Activated naive CD8-positive, alpha-beta T cell (primary cell): ENCODE data around the gene MXD1.

ENCODE experiments used
- H3K27ac Mint-ChIP-seq: one replicate; pipeline ENCODE4 v1.8.0; 2021; ENCODE audit warnings: mixed read lengths
- H3K27me3 Mint-ChIP-seq: one replicate; pipeline ENCODE4 v1.8.0; 2021; ENCODE audit warnings: mixed read lengths
- H3K36me3 Mint-ChIP-seq: one replicate; pipeline ENCODE4 v1.8.0; 2021; ENCODE audit warnings: mixed read lengths
- H3K4me1 Mint-ChIP-seq: one replicate; pipeline ENCODE4 v1.8.0; 2021; ENCODE audit warnings: low read depth, mixed read lengths
- H3K4me3 Mint-ChIP-seq: one replicate; pipeline ENCODE4 v1.8.0; 2021; ENCODE audit warnings: mild to moderate bottlenecking, mixed read lengths
- H3K9me3 Mint-ChIP-seq: one replicate; pipeline ENCODE4 v1.8.0; 2021; ENCODE audit warnings: low read depth, mixed read lengths

The MXD1 gene

GRCh38 chr2:69973335-69973735, 58.4 kb downstream of the MXD1 start:
- Mint-ChIP-seq H3K36me3 (peaks cover 4% of the 10 kb centered on the region), H3K27ac (no peak overlapping the region)

DNA sequence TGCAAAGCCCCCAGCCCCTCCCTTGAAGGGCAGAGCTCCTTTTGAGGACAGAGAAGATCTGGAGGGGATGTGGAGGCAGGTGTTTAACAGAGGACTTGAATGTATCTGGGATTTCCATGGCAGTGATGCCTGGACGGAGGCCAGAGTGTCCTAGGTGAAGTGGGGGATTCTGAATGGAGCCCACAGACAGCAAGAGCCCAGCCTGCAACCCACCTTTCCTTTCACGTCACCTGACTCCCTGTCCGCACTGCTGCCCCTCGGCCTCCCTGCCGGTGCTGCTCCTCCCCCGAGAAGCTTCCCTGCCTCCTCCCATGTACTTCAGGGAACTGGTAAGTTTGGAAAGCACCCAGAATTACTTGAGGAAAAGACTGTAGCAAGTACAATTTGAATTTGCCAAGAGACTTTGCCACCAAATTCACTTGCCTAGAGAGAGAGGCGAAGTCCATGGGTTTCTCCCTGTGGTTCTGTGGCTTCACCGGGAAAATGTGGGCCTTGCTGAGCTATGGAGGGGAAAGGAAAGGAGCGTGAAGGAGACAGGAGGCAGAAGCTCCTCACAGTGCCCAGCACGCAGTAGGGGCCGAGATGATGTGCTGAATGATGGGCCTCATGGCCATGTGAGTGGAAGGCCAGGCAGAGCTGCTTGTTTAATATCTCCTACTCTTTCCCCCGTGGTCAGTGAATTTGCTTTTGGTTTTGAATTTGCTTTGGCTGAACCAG, 60.4 kb downstream of the MXD1 start:
- Mint-ChIP-seq H3K27ac (no peak overlapping the region), H3K9me3 (no peaks in the 10 kb centered on the region), H3K36me3 (peaks cover under 1% of the 10 kb centered on the region), H3K4me1 (peaks cover 14% of the 10 kb centered on the region), H3K4me3 (no peak overlapping the region), H3K27me3 (no peaks in the 10 kb centered on the region)

More at GRCh38 chr2:69973335-69973735, 58.4 kb downstream of the MXD1 start:
- Mint-ChIP-seq H3K9me3 (no peaks in the 10 kb centered on the region), H3K27me3 (no peaks in the 10 kb centered on the region), H3K4me3 (no peak overlapping the region), H3K4me1 (peaks cover 14% of the 10 kb centered on the region)

DNA sequence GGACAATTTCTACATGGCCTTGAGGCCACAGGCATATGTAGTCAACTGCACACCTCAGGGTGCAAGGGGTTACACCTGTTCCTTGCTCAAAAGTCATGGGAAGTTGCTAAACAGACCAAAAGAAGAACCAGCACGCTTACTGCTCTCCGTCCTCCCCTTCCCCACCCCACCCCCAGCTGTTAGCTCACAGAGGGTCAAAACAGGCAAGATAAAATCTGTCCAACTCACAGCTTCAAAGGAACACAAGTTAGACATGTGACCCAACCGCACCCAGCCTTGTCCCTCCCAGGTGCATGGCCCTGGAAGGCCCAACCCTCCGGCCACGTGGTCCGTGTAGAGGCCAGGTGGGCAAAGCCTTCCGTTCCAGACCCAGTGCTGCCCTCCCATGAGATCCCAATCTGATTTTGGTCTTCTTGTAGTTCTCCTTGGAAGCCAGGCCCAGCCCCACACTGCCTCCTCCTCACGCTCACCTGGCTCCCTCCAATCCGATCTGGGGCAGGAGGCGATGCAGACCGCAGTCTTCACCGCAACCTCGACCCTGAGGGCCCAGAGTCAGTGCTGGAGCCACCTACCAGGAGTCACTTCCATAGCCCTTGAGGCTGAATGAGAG, 61.0 kb downstream of the MXD1 start:
- no peak overlapping the region for H3K27ac Mint-ChIP-seq
- H3K9me3 Mint-ChIP-seq, result no peaks in the 10 kb centered on the region
- no peaks in the 10 kb centered on the region for H3K27me3 Mint-ChIP-seq
- H3K36me3 Mint-ChIP-seq, result no peaks in the 10 kb centered on the region
- H3K4me3 Mint-ChIP-seq, result no peak overlapping the region
- peaks cover 14% of the 10 kb centered on the region for H3K4me1 Mint-ChIP-seq

GRCh38 chr2:69977186-69977585, 62.3 kb downstream of the MXD1 start:
- H3K36me3 Mint-ChIP-seq, result no peaks in the 10 kb centered on the region
- H3K27me3 Mint-ChIP-seq, result no peaks in the 10 kb centered on the region
- H3K4me3 Mint-ChIP-seq, result no peak overlapping the region
- H3K27ac Mint-ChIP-seq, result no peak overlapping the region
- H3K4me1 Mint-ChIP-seq, result peaks cover 14% of the 10 kb centered on the region
- no peaks in the 10 kb centered on the region for H3K9me3 Mint-ChIP-seq

DNA sequence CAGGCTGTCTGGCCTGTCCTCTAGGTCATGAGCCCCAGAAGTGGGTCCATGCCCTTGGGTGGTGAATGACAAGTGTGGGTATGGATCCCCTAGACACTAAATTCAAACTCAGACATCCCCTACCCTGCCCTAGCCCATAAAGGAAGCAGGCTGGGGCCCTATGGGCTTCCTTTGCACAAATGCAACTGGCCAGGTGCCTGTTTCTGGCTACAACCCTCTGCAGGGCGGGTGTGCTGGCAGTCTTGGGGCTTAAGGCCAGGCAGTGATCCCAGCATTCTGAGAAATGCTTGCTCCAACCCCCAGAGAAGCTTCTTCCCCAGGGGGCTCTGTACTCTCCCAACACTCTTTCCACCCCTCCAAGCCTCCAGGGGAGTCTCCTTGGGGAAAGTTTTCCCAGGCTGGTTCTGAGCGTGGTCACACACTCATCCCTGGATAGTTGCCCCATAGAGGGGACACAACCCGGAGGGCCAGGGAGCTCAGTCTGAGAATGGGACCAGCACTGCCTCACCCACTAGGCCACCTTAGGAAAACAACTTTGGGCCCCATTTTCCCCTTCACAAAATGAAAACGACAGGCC, 63.1 kb downstream of the MXD1 start:
- no peaks in the 10 kb centered on the region for H3K9me3 Mint-ChIP-seq
- H3K27ac Mint-ChIP-seq, result no peak overlapping the region
- no peak overlapping the region for H3K4me3 Mint-ChIP-seq
- no peaks in the 10 kb centered on the region for H3K36me3 Mint-ChIP-seq
- H3K4me1 Mint-ChIP-seq, result peaks cover 14% of the 10 kb centered on the region
- H3K27me3 Mint-ChIP-seq, result no peaks in the 10 kb centered on the region

GRCh38 chr2:69979902-69980807, 65.2 kb downstream of the MXD1 start:
- no peak overlapping the region for H3K4me3 Mint-ChIP-seq
- no peaks in the 10 kb centered on the region for H3K9me3 Mint-ChIP-seq
- peaks cover 13% of the 10 kb centered on the region for H3K4me1 Mint-ChIP-seq
- no peak overlapping the region for H3K27ac Mint-ChIP-seq
- H3K27me3 Mint-ChIP-seq, result no peaks in the 10 kb centered on the region
- H3K36me3 Mint-ChIP-seq, result peaks cover 4% of the 10 kb centered on the region

- H3K27ac Mint-ChIP-seq, result no peak overlapping the region
- H3K36me3 Mint-ChIP-seq, result peaks cover 5% of the 10 kb centered on the region
- no peak overlapping the region for H3K4me3 Mint-ChIP-seq
- H3K27me3 Mint-ChIP-seq, result no peaks in the 10 kb centered on the region
- peaks cover 1% of the 10 kb centered on the region for H3K4me1 Mint-ChIP-seq
- H3K9me3 Mint-ChIP-seq, result no peaks in the 10 kb centered on the region
Observed at GRCh38 chr2:69983392-69983966, 68.6 kb downstream of the MXD1 start.

DNA sequence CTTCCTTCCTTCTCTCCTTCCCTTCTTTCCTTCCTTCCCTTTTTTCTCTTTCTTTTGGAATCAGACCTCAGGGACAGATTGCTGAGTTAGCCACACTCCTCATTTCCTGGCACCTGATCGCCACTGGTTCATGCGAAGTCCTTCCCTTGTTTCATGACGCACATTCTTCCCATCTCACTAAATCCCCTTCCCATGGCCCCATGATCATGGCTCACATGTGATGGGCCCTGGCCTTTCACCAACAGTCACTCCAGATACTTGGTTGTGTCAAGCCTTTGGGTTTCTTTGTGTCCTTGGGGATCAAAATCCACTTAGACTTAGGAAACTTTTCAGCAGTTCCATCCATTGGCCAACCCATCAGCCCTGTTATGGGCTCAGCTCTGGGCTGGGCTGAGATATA, 70.3 kb downstream of the MXD1 start:
- peaks cover 1% of the 10 kb centered on the region for H3K4me1 Mint-ChIP-seq
- H3K36me3 Mint-ChIP-seq, result peaks cover 5% of the 10 kb centered on the region
- H3K27ac Mint-ChIP-seq, result no peak overlapping the region
- H3K9me3 Mint-ChIP-seq, result no peaks in the 10 kb centered on the region
- H3K27me3 Mint-ChIP-seq, result no peaks in the 10 kb centered on the region
- no peak overlapping the region for H3K4me3 Mint-ChIP-seq

GRCh38 chr2:69985688-69986087, 70.8 kb downstream of the MXD1 start:
- peaks cover 5% of the 10 kb centered on the region for H3K36me3 Mint-ChIP-seq
- no peaks in the 10 kb centered on the region for H3K9me3 Mint-ChIP-seq
- H3K4me3 Mint-ChIP-seq, result no peak overlapping the region
- no peak overlapping the region for H3K27ac Mint-ChIP-seq
- peaks cover 1% of the 10 kb centered on the region for H3K4me1 Mint-ChIP-seq
- no peaks in the 10 kb centered on the region for H3K27me3 Mint-ChIP-seq

DNA sequence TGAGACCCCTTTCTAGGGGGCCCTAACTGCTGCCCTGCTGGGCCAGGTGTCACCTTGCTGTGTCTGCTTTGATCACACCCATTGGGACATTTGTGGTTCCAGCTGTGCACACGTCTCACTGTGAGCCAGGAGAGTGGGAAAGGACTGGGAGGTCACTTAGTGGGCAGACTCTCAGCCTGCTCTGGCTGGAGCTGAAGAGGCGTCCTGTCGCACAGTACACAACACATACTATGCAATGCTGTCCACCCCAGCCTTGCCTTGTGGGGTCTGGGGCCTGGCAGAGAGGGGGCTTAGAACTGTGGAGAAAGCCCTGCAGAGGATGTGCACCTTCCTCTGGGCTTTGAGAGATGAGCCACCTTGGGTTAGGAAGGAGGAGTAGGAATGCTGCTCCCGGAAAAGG, 71.8 kb downstream of the MXD1 start:
- Mint-ChIP-seq H3K4me1 (peaks cover 1% of the 10 kb centered on the region), H3K27ac (peak overlapping the region; percentile 34), H3K27me3 (no peaks in the 10 kb centered on the region), H3K36me3 (peaks cover 5% of the 10 kb centered on the region), H3K9me3 (no peaks in the 10 kb centered on the region), H3K4me3 (no peak overlapping the region)

DNA sequence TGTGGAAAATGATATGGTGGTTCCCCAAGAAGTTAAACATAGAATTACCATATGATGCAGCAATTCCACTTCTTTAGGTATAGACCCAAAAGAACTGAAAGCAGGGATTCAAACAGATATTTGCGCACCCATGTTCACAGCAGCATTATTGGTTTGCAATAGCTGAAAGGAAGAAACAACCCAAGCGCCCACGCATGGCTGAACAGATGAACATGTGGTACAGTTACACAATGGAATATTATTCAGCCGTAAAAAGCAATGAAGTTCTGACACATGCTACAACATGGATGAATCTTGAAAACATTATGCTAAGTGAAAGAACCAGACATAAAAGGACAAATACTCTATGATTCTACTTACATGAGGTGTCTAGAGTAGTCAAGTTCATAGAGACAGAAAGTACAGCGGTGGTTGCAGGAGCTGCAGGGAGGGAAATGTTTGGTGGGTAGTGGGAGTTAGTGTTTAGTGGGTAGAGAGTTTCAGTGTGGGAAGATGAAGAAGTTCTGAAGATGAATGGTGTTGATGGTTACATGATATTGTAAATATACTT, 73.3 kb downstream of the MXD1 start:
- H3K27me3 Mint-ChIP-seq, result no peaks in the 10 kb centered on the region
- H3K9me3 Mint-ChIP-seq, result no peaks in the 10 kb centered on the region
- peaks cover 5% of the 10 kb centered on the region for H3K36me3 Mint-ChIP-seq
- peak overlapping the region; percentile 47 for H3K27ac Mint-ChIP-seq
- no peak overlapping the region for H3K4me3 Mint-ChIP-seq
- H3K4me1 Mint-ChIP-seq, result peaks cover 1% of the 10 kb centered on the region

DNA sequence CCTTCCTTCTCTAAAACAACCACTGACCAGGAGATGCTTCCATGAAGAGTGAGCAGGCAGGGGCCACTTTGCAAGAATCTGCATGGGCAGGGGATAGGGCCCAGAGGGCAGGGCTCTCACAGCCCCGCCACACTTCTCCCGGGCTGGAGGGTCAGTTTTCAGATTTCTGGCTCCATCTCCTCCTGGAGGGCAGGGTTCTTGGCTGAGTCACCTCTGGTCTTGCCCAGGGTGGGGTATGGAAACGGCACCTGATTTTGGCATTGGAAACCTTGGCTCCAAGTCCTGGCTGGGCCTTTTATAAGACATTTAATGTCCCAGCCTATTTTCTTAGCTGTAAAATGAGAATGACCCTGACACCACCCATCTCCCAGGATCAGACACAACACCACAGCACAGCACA, 74.1 kb downstream of the MXD1 start:
- no peak overlapping the region for H3K4me3 Mint-ChIP-seq
- no peaks in the 10 kb centered on the region for H3K27me3 Mint-ChIP-seq
- peaks cover 6% of the 10 kb centered on the region for H3K36me3 Mint-ChIP-seq
- H3K27ac Mint-ChIP-seq, result no peak overlapping the region
- no peaks in the 10 kb centered on the region for H3K9me3 Mint-ChIP-seq
- H3K4me1 Mint-ChIP-seq, result peaks cover 1% of the 10 kb centered on the region

GRCh38 chr2:69989441-69990105, 74.7 kb downstream of the MXD1 start:
- Mint-ChIP-seq H3K27ac (no peak overlapping the region), H3K27me3 (no peaks in the 10 kb centered on the region), H3K36me3 (peaks cover 9% of the 10 kb centered on the region), H3K4me1 (peaks cover 1% of the 10 kb centered on the region), H3K4me3 (no peak overlapping the region), H3K9me3 (no peaks in the 10 kb centered on the region)
